Subcutaneous adipose tissue (tissue), 4 donors: ENCODE data around the gene INPP4B. TPM values are rescaled to one million over a fixed set of nuclear protein-coding genes. Genes with fewer than 3 reads are reported as not detected.

Experiments
- CTCF ChIP-seq: fragments of 450-650 bp; IDR thresholded peaks from one replicate; pipeline ENCODE4 v1.5.1; 2016; ENCODE audit warnings: low read depth, mild to moderate bottlenecking, control low read depth, antibody characterized with exemption, moderate library complexity
- total RNA-seq, 4 donors: library from RNA; depleted of rRNA; stranded (reverse); fragments of >200 nt; gene quantifications; one replicate each; pipeline ENCODE4 v1.1.0, GENCODE V29; 2016

Gene INPP4B
- total RNA-seq, 4 donors from 2014 or later: 14.3 to 28.1 (median 24.6) TPM

DNA sequence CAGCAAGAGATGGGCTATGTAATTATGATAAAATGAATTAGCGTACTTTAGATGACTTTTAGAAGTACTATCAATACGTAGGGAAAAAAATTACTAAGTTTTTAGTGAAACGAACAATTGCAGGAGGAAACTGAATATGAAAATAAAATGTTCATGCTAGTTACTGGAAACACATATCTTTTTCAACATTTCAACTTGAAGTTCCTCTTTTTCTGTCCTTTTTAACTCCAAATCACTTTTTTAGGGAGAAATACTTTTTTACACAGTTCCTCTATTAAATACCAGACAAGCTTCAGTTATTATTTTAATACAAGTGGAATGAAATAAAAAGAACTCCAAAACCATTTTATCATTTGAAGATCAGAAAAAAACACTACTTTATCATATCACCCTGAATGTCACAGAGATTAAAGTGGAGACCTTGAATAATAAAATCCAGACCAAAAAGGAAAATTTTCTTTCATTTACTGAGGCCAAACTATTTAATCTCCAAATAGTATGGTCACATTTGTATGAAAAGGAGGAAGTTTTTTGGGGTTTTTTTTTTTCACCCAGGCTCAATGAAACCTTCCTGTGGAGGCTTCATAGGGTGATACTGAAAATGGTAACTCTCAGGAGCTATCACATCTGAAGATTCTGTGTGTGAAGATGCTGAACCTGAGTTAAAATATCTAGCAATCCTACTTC, 306.2 kb downstream of the INPP4B start:
- no peak for TF ChIP-seq CTCF

- TF ChIP-seq CTCF: no peak
These were observed 311.1 kb downstream of the INPP4B start for GRCh38 chr4:142535009-142535408.

- TF ChIP-seq CTCF: no peak
These were observed 314.0 kb downstream of the INPP4B start for GRCh38 chr4:142532054-142532453.

DNA sequence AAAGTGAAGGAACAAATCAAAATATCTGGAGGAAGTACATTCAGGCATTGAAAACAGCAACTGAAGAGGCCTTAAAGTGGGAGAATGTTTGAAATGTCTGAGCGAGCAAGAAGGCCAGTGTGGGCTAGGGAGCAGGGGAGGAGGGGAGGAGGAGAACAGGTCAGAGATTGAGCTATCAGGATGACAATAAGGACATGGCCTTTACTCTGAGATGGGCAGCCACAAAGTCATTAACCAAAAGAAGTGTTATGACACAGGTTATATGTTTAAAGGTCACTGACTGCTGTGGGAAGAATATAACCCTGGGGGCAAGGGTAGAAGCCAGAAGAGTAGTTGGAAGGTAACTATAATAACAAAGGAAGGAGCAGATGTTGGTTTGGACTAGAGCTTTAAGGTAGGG, 315.4 kb downstream of the INPP4B start:
- TF ChIP-seq CTCF: no peak

- no peak for TF ChIP-seq CTCF
These were observed 317.7 kb downstream of the INPP4B start for GRCh38 chr4:142528433-142528832.

GRCh38 chr4:142523111-142523510, 323.0 kb downstream of the INPP4B start:
- no peak for TF ChIP-seq CTCF

DNA sequence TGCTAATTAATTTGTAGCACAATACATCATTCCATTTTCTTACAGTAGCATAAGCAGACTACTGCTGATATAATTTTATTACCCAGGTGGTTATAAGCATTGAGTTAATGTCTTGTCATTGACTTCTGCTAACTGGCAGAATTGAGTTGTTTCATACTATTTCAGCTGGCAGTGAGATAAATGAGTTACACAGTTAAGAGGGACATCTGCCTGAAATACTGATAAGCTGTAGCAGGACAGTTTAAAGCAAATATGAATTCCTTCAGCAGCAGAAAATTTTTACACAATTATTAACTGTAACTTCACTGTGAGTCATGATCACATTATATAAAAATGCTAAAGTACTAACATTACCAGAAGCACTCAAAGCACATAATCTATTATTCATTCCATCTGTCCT, 326.8 kb downstream of the INPP4B start:
- TF ChIP-seq CTCF: no peak
